Thoracic aorta (tissue), 2 donors: Measurements from ENCODE around the gene SLCO3A1. TPM values are rescaled to one million over a fixed set of nuclear protein-coding genes. Genes with fewer than 3 reads are reported as not detected.
"Not testable (repeated sequence)": the region's sequence is repeated elsewhere in the genome, so short reads cannot be mapped to it uniquely, and the experiment has no call there.

ENCODE experiments used
- ATAC-seq: fragments of 150-250 bp; one replicate; pipeline ENCODE4 v1.8.0; 2017; ENCODE audit warnings: low read depth; ENCODE audit not compliant: insufficient number of reproducible peaks, low FRiP score
- DNase-seq: peaks from one replicate; pipeline ENCODE4 v3.0.0-alpha.2; 2020; ENCODE audit warnings: low spot score
- H3K27ac ChIP-seq, 2 donors: fragments of 200-600 bp; sonication (generic); 1 replicate in 1 of 2; 2 replicates in 1 of 2; pipeline ENCODE4 v1.5.1; 2016; ENCODE audit warnings: mild to moderate bottlenecking in 2 of 2, moderate library complexity in 2 of 2
- H3K27me3 ChIP-seq: fragments of 200-600 bp; sonication (generic); replicated peaks from 2 replicates; pipeline ENCODE4 v1.6.0; 2016; ENCODE audit warnings: mild to moderate bottlenecking; ENCODE audit not compliant: insufficient read depth
- H3K36me3 ChIP-seq: fragments of 200-600 bp; sonication (generic); one replicate; pipeline ENCODE4 v1.5.1; 2016
- H3K4me1 ChIP-seq, 2 donors: fragments of 200-600 bp; sonication (generic); 1 replicate in 1 of 2; 2 replicates in 1 of 2; pipeline versions ENCODE4 v1.5.1 to v1.6.0; 2016; ENCODE audit warnings: low read depth in 2 of 2, mild to moderate bottlenecking in 1 of 2; ENCODE audit not compliant: control insufficient read depth in 1 of 2
- H3K4me3 ChIP-seq: fragments of 200-600 bp; sonication (generic); 2 replicates; pipeline ENCODE4 v1.5.1; 2016; ENCODE audit warnings: mild to moderate bottlenecking
- H3K9me3 ChIP-seq: fragments of 200-600 bp; sonication (generic); 2 replicates; pipeline ENCODE4 v1.5.1; 2016
- CTCF ChIP-seq: fragments of 200-600 bp; sonication (generic); IDR thresholded peaks from one replicate; pipeline ENCODE4 v1.5.1; 2019; ENCODE audit warnings: antibody characterized with exemption
- total RNA-seq, 2 donors: library from RNA; depleted of rRNA; stranded (reverse); fragments of >200 nt; gene quantifications; one replicate each; pipeline versions ENCODE4 v1.1.0 to v1.2.3, GENCODE V29; 2016

SLCO3A1 gene
- total RNA-seq, 2 donors from 2014 or later = 16.5 to 39.1 TPM

GRCh38 chr15:92195241-92195640 is 341.7 kb downstream of the SLCO3A1 start:
- no peaks in the 10 kb centered on the region for H3K36me3 ChIP-seq
- H3K9me3 ChIP-seq = no peaks in the 10 kb centered on the region
- H3K4me3 ChIP-seq = no peak overlapping the region
- ATAC-seq (no peak), DNase-seq (no peak)
- no peaks in the 10 kb centered on the region for H3K4me1 ChIP-seq
- no peak for TF ChIP-seq CTCF
- H3K27ac ChIP-seq = no peak overlapping the region
- H3K27me3 ChIP-seq = no peaks in the 10 kb centered on the region

GRCh38 chr15:92196342-92196741 is 342.8 kb downstream of the SLCO3A1 start:
- H3K27ac ChIP-seq = no peak overlapping the region
- DNase-seq (no peak), ATAC-seq (no peak)
- H3K9me3 ChIP-seq = no peaks in the 10 kb centered on the region
- TF ChIP-seq CTCF = no peak
- H3K4me3 ChIP-seq = no peak overlapping the region
- H3K4me1 ChIP-seq = no peaks in the 10 kb centered on the region
- no peaks in the 10 kb centered on the region for H3K27me3 ChIP-seq
- H3K36me3 ChIP-seq = no peaks in the 10 kb centered on the region

- H3K9me3 ChIP-seq = no peaks in the 10 kb centered on the region
- ATAC-seq = no peak
Observed at GRCh38 chr15:92197746-92198145, 344.2 kb downstream of the SLCO3A1 start.

GRCh38 chr15:92200891-92201290 is 347.4 kb downstream of the SLCO3A1 start:
- Histone ChIP-seq H3K9me3 (no peaks in the 10 kb centered on the region), H3K4me1 (no peaks in the 10 kb centered on the region), H3K27ac (no peak overlapping the region), H3K4me3 (no peak overlapping the region), H3K27me3 (no peaks in the 10 kb centered on the region), H3K36me3 (no peaks in the 10 kb centered on the region)
- DNase-seq (no peak), ATAC-seq (no peak)
- no peak for TF ChIP-seq CTCF

More at GRCh38 chr15:92197746-92198145, 344.2 kb downstream of the SLCO3A1 start:
- H3K4me1 ChIP-seq = no peaks in the 10 kb centered on the region
- no peaks in the 10 kb centered on the region for H3K36me3 ChIP-seq
- H3K27ac ChIP-seq = no peak overlapping the region
- H3K27me3 ChIP-seq = no peaks in the 10 kb centered on the region
- no peak overlapping the region for H3K4me3 ChIP-seq
- TF ChIP-seq CTCF = no peak
- DNase-seq = no peak

GRCh38 chr15:92205255-92205739 is 351.8 kb downstream of the SLCO3A1 start:
- Histone ChIP-seq H3K4me3 (no peak overlapping the region), H3K36me3 (no peaks in the 10 kb centered on the region), H3K9me3 (no peaks in the 10 kb centered on the region), H3K27me3 (no peaks in the 10 kb centered on the region), H3K4me1 (no peaks in the 10 kb centered on the region), H3K27ac (no peak overlapping the region)
- DNase-seq = no peak
- no peak for ATAC-seq
- no peak for TF ChIP-seq CTCF

- not testable (repeated sequence) for H3K9me3 ChIP-seq, H3K4me3 ChIP-seq, H3K27me3 ChIP-seq, H3K36me3 ChIP-seq, ATAC-seq, DNase-seq, H3K27ac ChIP-seq, H3K4me1 ChIP-seq
Observed at GRCh38 chr15:92207601-92208000, 354.1 kb downstream of the SLCO3A1 start.
